Duodenal mucosa (tissue), 2 donors: ENCODE measurements around the gene PTBP2.

Source experiments
- H3K27ac ChIP-seq: one replicate; pipeline ENCODE4 v1.7.0; 2013; ENCODE audit warnings: low read depth, low read length
- H3K27me3 ChIP-seq, 2 donors: one replicate each; pipeline ENCODE4 v1.7.0; 2013; ENCODE audit warnings: low read length in 2 of 2, control low read depth in 1 of 2; ENCODE audit not compliant: insufficient read depth in 2 of 2, control insufficient read depth in 1 of 2
- H3K36me3 ChIP-seq, 2 donors: one replicate each; pipeline ENCODE4 v1.7.0; 2013; ENCODE audit warnings: low read length in 2 of 2, control low read depth in 1 of 2; ENCODE audit not compliant: insufficient read depth in 2 of 2, control insufficient read depth in 1 of 2
- H3K4me1 ChIP-seq, 2 donors: one replicate each; pipeline ENCODE4 v1.7.0; 2013; ENCODE audit warnings: low read length in 2 of 2, control low read depth in 1 of 2; ENCODE audit not compliant: insufficient read depth in 2 of 2, control insufficient read depth in 1 of 2
- H3K4me3 ChIP-seq, 2 donors: one replicate each; pipeline ENCODE4 v1.7.0; 2013; ENCODE audit warnings: low read length in 2 of 2, low read depth in 1 of 2
- H3K9ac ChIP-seq, 2 donors: one replicate each; pipeline ENCODE4 v1.7.0; 2013; ENCODE audit warnings: low read length in 2 of 2, low read depth in 1 of 2
- H3K9me3 ChIP-seq, 2 donors: one replicate each; pipeline ENCODE4 v1.7.0; 2013; ENCODE audit warnings: low read length in 2 of 2, control low read depth in 1 of 2; ENCODE audit not compliant: control insufficient read depth in 1 of 2

The PTBP2 gene

GRCh38 chr1:96708482-96708881 is 13.1 kb upstream of the PTBP2 start:
- H3K9me3 ChIP-seq: no peaks in the 10 kb centered on the region
- no peaks in the 10 kb centered on the region for H3K4me1 ChIP-seq
- no peak overlapping the region for H3K4me3 ChIP-seq
- H3K27me3 ChIP-seq: no peaks in the 10 kb centered on the region
- no peak overlapping the region for H3K9ac ChIP-seq
- no peaks in the 10 kb centered on the region for H3K36me3 ChIP-seq
- H3K27ac ChIP-seq: no peak overlapping the region

GRCh38 chr1:96710708-96711477 is 10.7 kb upstream of the PTBP2 start:
- Histone ChIP-seq H3K9ac (no peak overlapping the region), H3K36me3 (no peaks in the 10 kb centered on the region), H3K4me1 (no peaks in the 10 kb centered on the region), H3K27ac (no peak overlapping the region), H3K4me3 (no peak overlapping the region), H3K9me3 (no peaks in the 10 kb centered on the region), H3K27me3 (no peaks in the 10 kb centered on the region)

GRCh38 chr1:96713649-96714048 is 7.9 kb upstream of the PTBP2 start:
- H3K4me3 ChIP-seq: no peak overlapping the region
- H3K4me1 ChIP-seq: no peaks in the 10 kb centered on the region
- no peaks in the 10 kb centered on the region for H3K9me3 ChIP-seq
- no peak overlapping the region for H3K9ac ChIP-seq
- H3K36me3 ChIP-seq: no peaks in the 10 kb centered on the region
- no peaks in the 10 kb centered on the region for H3K27me3 ChIP-seq
- H3K27ac ChIP-seq: no peak overlapping the region

GRCh38 chr1:96714881-96715280 is 6.7 kb upstream of the PTBP2 start:
- no peaks in the 10 kb centered on the region for H3K36me3 ChIP-seq
- no peak overlapping the region for H3K4me3 ChIP-seq
- H3K4me1 ChIP-seq: no peaks in the 10 kb centered on the region
- no peak overlapping the region for H3K27ac ChIP-seq
- H3K9me3 ChIP-seq: no peaks in the 10 kb centered on the region
- no peaks in the 10 kb centered on the region for H3K27me3 ChIP-seq
- H3K9ac ChIP-seq: no peak overlapping the region

- no peaks in the 10 kb centered on the region for H3K4me1 ChIP-seq
- H3K9ac ChIP-seq: no peak overlapping the region
- no peak overlapping the region for H3K27ac ChIP-seq
- no peaks in the 10 kb centered on the region for H3K9me3 ChIP-seq
- no peak overlapping the region for H3K4me3 ChIP-seq
- no peaks in the 10 kb centered on the region for H3K27me3 ChIP-seq
- H3K36me3 ChIP-seq: no peaks in the 10 kb centered on the region
Observed at GRCh38 chr1:96715482-96715881, 6.1 kb upstream of the PTBP2 start.

- peak overlapping the region; percentile 76 to 98 for H3K9ac ChIP-seq
- H3K36me3 ChIP-seq: no peaks in the 10 kb centered on the region
Observed at GRCh38 chr1:96721053-96721415, 550 bp upstream of the PTBP2 start.

DNA sequence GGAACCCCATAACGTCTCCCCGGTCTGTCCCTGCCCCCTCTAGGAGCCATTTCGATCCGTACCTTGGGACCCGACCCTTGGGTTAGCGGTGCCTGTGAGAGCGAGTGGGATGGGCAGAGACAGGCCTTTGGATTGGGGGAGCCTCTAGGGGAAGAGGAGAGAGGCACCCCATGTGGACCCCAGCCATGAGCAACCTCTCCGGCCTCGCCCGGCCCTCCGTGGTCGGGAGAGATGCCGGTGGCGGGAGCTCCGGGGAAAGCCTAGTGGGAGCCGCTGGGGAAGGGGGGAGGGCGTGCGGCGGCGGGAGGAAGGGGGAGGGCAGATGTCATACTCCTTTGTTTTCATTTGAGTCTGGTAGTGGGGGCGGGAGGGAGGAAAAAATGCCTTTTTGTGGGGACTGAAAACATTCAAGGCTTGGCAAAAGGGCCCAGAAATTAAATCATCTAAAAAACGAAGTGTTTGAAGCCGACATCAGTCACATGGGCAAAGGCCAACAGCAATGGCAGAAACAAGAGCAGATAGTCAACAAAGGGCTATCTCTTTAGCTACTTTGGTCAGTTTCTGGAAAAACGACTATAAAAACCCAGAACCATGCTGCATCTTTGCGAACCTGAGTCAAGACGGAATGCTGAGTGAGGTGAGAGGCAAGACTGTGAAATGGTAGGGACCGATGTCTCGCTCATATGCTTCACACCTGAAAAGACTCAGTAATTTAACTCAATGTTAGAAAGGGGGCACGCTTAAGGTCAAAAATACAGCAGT is 758 bp downstream of the PTBP2 start:
- H3K27ac ChIP-seq: peak overlapping the region; percentile 95
- no peaks in the 10 kb centered on the region for H3K9me3 ChIP-seq
- H3K36me3 ChIP-seq: no peaks in the 10 kb centered on the region
- H3K9ac ChIP-seq: peak overlapping the region; percentile 76 to 98
- peaks cover 6 to 11% of the 10 kb centered on the region in 2 donors for H3K4me1 ChIP-seq
- no peaks in the 10 kb centered on the region for H3K27me3 ChIP-seq
- H3K4me3 ChIP-seq: peak overlapping the region; percentile 92 to 97

More at GRCh38 chr1:96721053-96721415, 550 bp upstream of the PTBP2 start:
- Histone ChIP-seq H3K9me3 (no peaks in the 10 kb centered on the region), H3K27ac (peak overlapping the region; percentile 95), H3K4me3 (peak overlapping the region; percentile 92 to 97), H3K27me3 (no peaks in the 10 kb centered on the region), H3K4me1 (peaks cover 6 to 11% of the 10 kb centered on the region in 2 donors)

GRCh38 chr1:96722958-96723357 is 1.4 kb downstream of the PTBP2 start:
- no peaks in the 10 kb centered on the region for H3K9me3 ChIP-seq
- peak overlapping the region; percentile 76 to 98 for H3K9ac ChIP-seq
- peaks cover 6 to 11% of the 10 kb centered on the region in 2 donors for H3K4me1 ChIP-seq
- no peaks in the 10 kb centered on the region for H3K27me3 ChIP-seq
- no peaks in the 10 kb centered on the region for H3K36me3 ChIP-seq
- H3K27ac ChIP-seq: no peak overlapping the region
- peak overlapping the region; percentile 92 to 97 for H3K4me3 ChIP-seq

GRCh38 chr1:96723377-96723776 is 1.8 kb downstream of the PTBP2 start:
- Histone ChIP-seq H3K9me3 (no peaks in the 10 kb centered on the region), H3K4me3 (peak overlapping the region; percentile 92 to 97), H3K36me3 (no peaks in the 10 kb centered on the region), H3K4me1 (peaks cover 6 to 14% of the 10 kb centered on the region in 2 donors), H3K27ac (no peak overlapping the region), H3K27me3 (no peaks in the 10 kb centered on the region), H3K9ac (peak overlapping the region in 1 of 2 donors; percentile 24)

- Histone ChIP-seq H3K27ac (no peak overlapping the region), H3K9ac (no peak overlapping the region)
Observed at GRCh38 chr1:96723936-96724335, 2.4 kb downstream of the PTBP2 start.

More at GRCh38 chr1:96723936-96724335, 2.4 kb downstream of the PTBP2 start:
- Histone ChIP-seq H3K27me3 (no peaks in the 10 kb centered on the region), H3K36me3 (no peaks in the 10 kb centered on the region), H3K4me3 (no peak overlapping the region), H3K9me3 (no peaks in the 10 kb centered on the region), H3K4me1 (peaks cover 6 to 16% of the 10 kb centered on the region in 2 donors)
